Keratinocyte (primary cell): ENCODE results near the gene HRNR. TPM values are rescaled to one million over a fixed set of nuclear protein-coding genes. Genes with fewer than 3 reads are reported as not detected.
A peak's percentile ranks its signal among the peaks of the same experiment; 100 is the strongest.

Experiments used
- DNase-seq: peaks from one replicate; pipeline ENCODE4 v3.0.0-alpha.2; 2011; ENCODE audit warnings: low read depth, missing footprints, low spot score
- FAIRE-seq: peaks from 2 replicates; lab custom pipeline; 2011; peaks lifted over from hg19 to GRCh38; lab: Jason Lieb, UNC
- H2AFZ ChIP-seq: 2 replicates; pipeline ENCODE4 v1.6.0; 2012; ENCODE audit warnings: low read length, control low read depth, inconsistent platforms; ENCODE audit not compliant: control insufficient read depth
- H3K27ac ChIP-seq: 2 replicates; pipeline ENCODE4 v1.5.1; 2011; ENCODE audit warnings: low read length; ENCODE audit not compliant: control insufficient read depth, insufficient read depth
- H3K27me3 ChIP-seq: 3 replicates; pipeline ENCODE4 v1.6.0; 2011; ENCODE audit warnings: low read length; ENCODE audit not compliant: control insufficient read depth, insufficient read depth; ENCODE audit errors: extremely low read depth
- H3K36me3 ChIP-seq, 2 experiments: 2 replicates in 1 of 2; 3 replicates in 1 of 2; pipeline ENCODE4 v1.5.1; 2011; ENCODE audit warnings: low read length in 2 of 2, mild to moderate bottlenecking in 1 of 2; ENCODE audit not compliant: control insufficient read depth in 2 of 2, insufficient read depth in 2 of 2; ENCODE audit errors: extremely low read depth in 1 of 2
- H3K4me1 ChIP-seq: 3 replicates; pipeline ENCODE4 v1.5.1; 2011; ENCODE audit warnings: low read length; ENCODE audit not compliant: control insufficient read depth, insufficient read depth; ENCODE audit errors: extremely low read depth
- H3K4me2 ChIP-seq: 3 replicates; pipeline ENCODE4 v1.6.0; 2011; ENCODE audit warnings: low read depth, low read length; ENCODE audit not compliant: control insufficient read depth, insufficient read depth; ENCODE audit errors: extremely low read depth
- H3K4me3 ChIP-seq, 3 experiments: fragments of 200-600 bp in 1 of 3; sonication (generic) in 1 of 3; 2 replicates in 2 of 3; 3 replicates in 1 of 3; pipeline ENCODE4 v1.5.1; 2011 to 2016; ENCODE audit warnings: low read length in 3 of 3, mild to moderate bottlenecking in 3 of 3, control low read depth in 2 of 3, inconsistent platforms in 1 of 3, low read depth in 1 of 3, mixed read lengths in 1 of 3, mixed run types in 1 of 3, moderate library complexity in 1 of 3; ENCODE audit not compliant: control insufficient read depth in 2 of 3, insufficient read depth in 2 of 3; ENCODE audit errors: extremely low read depth in 1 of 3
- H3K79me2 ChIP-seq: 2 replicates; pipeline ENCODE4 v1.6.0; 2012; ENCODE audit warnings: low read length; ENCODE audit not compliant: control insufficient read depth, insufficient read depth
- H3K9ac ChIP-seq: 3 replicates; pipeline ENCODE4 v1.6.0; 2011; ENCODE audit warnings: low read length; ENCODE audit not compliant: control insufficient read depth, insufficient read depth; ENCODE audit errors: extremely low read depth
- H3K9me1 ChIP-seq: 3 replicates; pipeline ENCODE4 v1.6.0; 2011; ENCODE audit warnings: low read length; ENCODE audit not compliant: control insufficient read depth, insufficient read depth; ENCODE audit errors: extremely low read depth
- H3K9me3 ChIP-seq: 2 replicates; pipeline ENCODE4 v1.5.1; 2012; ENCODE audit warnings: low read depth, low read length; ENCODE audit not compliant: control insufficient read depth
- H4K20me1 ChIP-seq: 3 replicates; pipeline ENCODE4 v1.6.0; 2011; ENCODE audit warnings: low read length; ENCODE audit not compliant: control insufficient read depth, insufficient read depth; ENCODE audit errors: extremely low read depth
- EZH2 ChIP-seq: IDR thresholded peaks from one replicate; pipeline ENCODE4 v1.6.1; 2012; ENCODE audit warnings: inconsistent platforms, mild to moderate bottlenecking, low read length, moderate library complexity
- dilution Hi-C: fragments of 300-500 bp; cut with MboI; formaldehyde crosslinking; loops from one replicate; pipeline ENCODE4 v1.7.0; 2020; ENCODE audit warnings: low sequenced_read_pairs; ENCODE audit not compliant: extremely low pct_ligation_motif_present
- polyA plus RNA-seq, 5 experiments: library from polyadenylated mRNA; depleted of rRNA in 3 of 5; stranded (reverse) in 3 of 5; stranded (forward) in 1 of 5; unstranded in 1 of 5; fragments of >200 nt; gene quantifications; 1 replicate in 1 of 5; 2 replicates in 3 of 5; 3 replicates in 1 of 5; pipeline versions ENCODE4 v1.2.1 to v1.2.3, GENCODE V29; 2011 to 2012; ENCODE audit warnings: missing spikeins in 2 of 5, low read depth in 1 of 5, low replicate concordance in 1 of 5
- TF ChIP-seq, protein P1 (sequence below), 3 experiments: IDR thresholded peaks in 1 of 3; conservative IDR thresholded peaks in 1 of 3; optimal IDR thresholded peaks in 1 of 3; 2 replicates in 2 of 3; 3 replicates in 1 of 3; pipeline versions ENCODE3 to v1.5.1; 2011; ENCODE audit warnings: low read length in 3 of 3, mild to moderate bottlenecking in 3 of 3, moderate library complexity in 2 of 3, control low read depth in 1 of 3, inconsistent platforms in 1 of 3; ENCODE audit not compliant: insufficient read depth in 2 of 3; ENCODE audit errors: extremely low read depth in 1 of 3

The HRNR gene
- polyA plus RNA-seq, 1 donor (not counting 4 experiments of a cell fraction or from before 2014, with no cell fraction given) = 0.09 TPM

DNA sequence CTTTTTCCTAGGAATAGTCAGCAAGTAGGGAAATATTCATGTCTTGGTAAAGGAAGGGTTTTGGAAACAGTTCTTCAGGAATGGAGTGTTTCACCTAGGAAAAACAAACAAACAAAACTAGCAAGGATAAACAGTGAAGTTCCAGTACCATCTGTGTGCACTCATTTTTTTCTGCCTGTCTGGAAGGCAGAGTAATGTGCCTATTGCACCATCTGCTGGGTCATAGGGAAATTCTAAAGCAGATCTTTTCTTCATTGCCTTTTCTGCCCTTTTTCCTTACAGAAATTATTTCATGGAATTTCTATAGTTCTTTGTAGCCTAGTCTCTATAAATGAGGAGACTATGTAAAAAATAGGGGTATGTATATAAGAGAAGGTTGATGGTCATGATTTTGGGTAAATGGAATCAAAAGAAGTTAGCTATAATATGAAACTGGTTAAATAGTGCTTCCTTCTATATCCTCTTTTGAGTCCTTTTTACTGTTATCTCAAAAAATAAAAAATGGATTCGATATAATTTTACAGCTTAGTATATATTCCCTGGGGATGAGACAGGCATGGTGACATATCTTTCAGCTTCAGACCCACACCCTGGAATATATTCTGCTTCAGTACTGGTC, 3.4 kb upstream of the HRNR start:
- Histone ChIP-seq H3K4me1 (peaks cover 27% of the 10 kb centered on the region), H3K9me3 (no peaks in the 10 kb centered on the region), H3K27ac (peak overlapping the region; percentile 22), H3K9me1 (no peaks in the 10 kb centered on the region), H3K27me3 (no peaks in the 10 kb centered on the region), H4K20me1 (no peaks in the 10 kb centered on the region), H3K9ac (no peak overlapping the region), H3K4me3 (no peak overlapping the region), H3K79me2 (no peaks in the 10 kb centered on the region), H3K36me3 (no peaks in the 10 kb centered on the region), H3K4me2 (no peak overlapping the region), H2AFZ (no peak overlapping the region)
- FAIRE-seq = peak; percentile 82
- DNase-seq = no peak
- dilution Hi-C loops = no loop called here
- TF ChIP-seq EZH2 = no peak
- TF ChIP-seq, protein P1, sequence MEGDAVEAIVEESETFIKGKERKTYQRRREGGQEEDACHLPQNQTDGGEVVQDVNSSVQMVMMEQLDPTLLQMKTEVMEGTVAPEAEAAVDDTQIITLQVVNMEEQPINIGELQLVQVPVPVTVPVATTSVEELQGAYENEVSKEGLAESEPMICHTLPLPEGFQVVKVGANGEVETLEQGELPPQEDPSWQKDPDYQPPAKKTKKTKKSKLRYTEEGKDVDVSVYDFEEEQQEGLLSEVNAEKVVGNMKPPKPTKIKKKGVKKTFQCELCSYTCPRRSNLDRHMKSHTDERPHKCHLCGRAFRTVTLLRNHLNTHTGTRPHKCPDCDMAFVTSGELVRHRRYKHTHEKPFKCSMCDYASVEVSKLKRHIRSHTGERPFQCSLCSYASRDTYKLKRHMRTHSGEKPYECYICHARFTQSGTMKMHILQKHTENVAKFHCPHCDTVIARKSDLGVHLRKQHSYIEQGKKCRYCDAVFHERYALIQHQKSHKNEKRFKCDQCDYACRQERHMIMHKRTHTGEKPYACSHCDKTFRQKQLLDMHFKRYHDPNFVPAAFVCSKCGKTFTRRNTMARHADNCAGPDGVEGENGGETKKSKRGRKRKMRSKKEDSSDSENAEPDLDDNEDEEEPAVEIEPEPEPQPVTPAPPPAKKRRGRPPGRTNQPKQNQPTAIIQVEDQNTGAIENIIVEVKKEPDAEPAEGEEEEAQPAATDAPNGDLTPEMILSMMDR (optimal IDR thresholded peaks at IDR 0.05 in 1 of 3, IDR thresholded peaks at IDR 0.05 in 1 of 3, conservative IDR thresholded peaks at IDR 0.05 in 1 of 3; ENCODE audit: extremely low read depth in 1 of 3, insufficient read depth in 2 of 3, low read length in 3 of 3) = peak; percentile 28 to 60 (median 56)

DNA sequence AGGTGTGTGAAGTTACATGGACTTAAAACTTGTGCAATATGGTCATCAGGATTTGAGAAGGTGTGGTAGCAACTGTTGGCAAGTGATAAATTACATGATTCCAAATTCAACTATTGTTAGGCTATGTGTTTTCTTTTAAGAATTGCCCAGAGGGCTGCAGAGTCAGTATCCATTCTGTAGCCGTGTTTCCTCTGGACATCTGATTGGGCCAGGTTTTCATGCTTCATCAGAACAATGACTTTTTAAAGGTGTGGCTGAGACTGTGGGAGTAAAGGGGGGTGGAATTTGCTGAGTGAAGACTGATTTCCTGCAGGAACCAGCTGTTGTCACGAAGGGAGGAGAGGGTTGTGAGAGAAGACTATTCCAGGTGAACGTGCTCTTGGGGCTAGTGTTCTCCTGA, 1.7 kb upstream of the HRNR start:
- Histone ChIP-seq H3K4me1 (peaks cover 27% of the 10 kb centered on the region), H3K4me3 (no peak overlapping the region), H3K9ac (peak overlapping the region; percentile 18), H3K9me3 (no peaks in the 10 kb centered on the region), H3K9me1 (no peaks in the 10 kb centered on the region), H3K4me2 (peak overlapping the region; percentile 49), H3K27me3 (no peaks in the 10 kb centered on the region), H4K20me1 (no peaks in the 10 kb centered on the region), H3K27ac (peak overlapping the region; percentile 72), H2AFZ (no peak overlapping the region), H3K79me2 (no peaks in the 10 kb centered on the region), H3K36me3 (no peaks in the 10 kb centered on the region)
- DNase-seq = no peak
- peak; percentile 94 for FAIRE-seq
- dilution Hi-C loops = no loop called here
- TF ChIP-seq, protein P1 (optimal IDR thresholded peaks at IDR 0.05 in 1 of 3, IDR thresholded peaks at IDR 0.05 in 1 of 3, conservative IDR thresholded peaks at IDR 0.05 in 1 of 3; ENCODE audit: extremely low read depth in 1 of 3, insufficient read depth in 2 of 3, low read length in 3 of 3) = no peak
